Gastrocnemius medialis (tissue), 4 donors: ENCODE measurements around the gene FGF7. TPM values are rescaled to one million over a fixed set of nuclear protein-coding genes. Genes with fewer than 3 reads are reported as not detected.

Experiments used
- ATAC-seq, 2 donors: fragments of 150-250 bp; one replicate each; pipeline ENCODE4 v1.9.1; 2016
- DNase-seq, 2 donors: peaks; one replicate each; pipeline ENCODE4 v3.0.0-alpha.2; 2019
- H3K27ac ChIP-seq, 4 donors: fragments of 200-600 bp; sonication (generic); 1 replicate in 1 of 4; 2 replicates in 3 of 4; pipeline ENCODE4 v1.5.1; 2016 to 2018; ENCODE audit warnings: mild to moderate bottlenecking in 2 of 4, moderate library complexity in 1 of 4
- H3K27me3 ChIP-seq, 3 donors: fragments of 200-600 bp; sonication (generic) in 2 of 3; 1 replicate in 1 of 3; 2 replicates in 2 of 3; pipeline versions ENCODE4 v1.5.1 to v1.6.0; 2016 to 2019; ENCODE audit warnings: mild to moderate bottlenecking in 1 of 3, moderate library complexity in 1 of 3
- H3K36me3 ChIP-seq, 2 donors: fragments of 200-600 bp; sonication (generic) in 1 of 2; one replicate each; pipeline ENCODE4 v1.5.1; 2017 to 2018
- H3K4me1 ChIP-seq, 2 donors: fragments of 200-600 bp; sonication (generic) in 1 of 2; one replicate each; pipeline ENCODE4 v1.5.1; 2016 to 2017; ENCODE audit warnings: mild to moderate bottlenecking in 2 of 2
- H3K4me3 ChIP-seq, 4 donors: fragments of 200-600 bp; sonication (generic) in 3 of 4; 1 replicate in 1 of 4; 2 replicates in 3 of 4; pipeline ENCODE4 v1.5.1; 2016 to 2019; ENCODE audit warnings: mild to moderate bottlenecking in 2 of 4
- H3K9me3 ChIP-seq, 3 donors: fragments of 200-600 bp; sonication (generic) in 2 of 3; 1 replicate in 1 of 3; 2 replicates in 2 of 3; pipeline ENCODE4 v1.5.1; 2016 to 2019
- CTCF ChIP-seq, 5 experiments: fragments of 450-650 bp in 3 of 5; fragments of 200-600 bp in 2 of 5; sonication (generic) in 2 of 5; IDR thresholded peaks in 4 of 5; conservative IDR thresholded peaks in 1 of 5; 1 replicate in 4 of 5; 2 replicates in 1 of 5; pipeline ENCODE4 v1.5.1; 2016 to 2019; ENCODE audit warnings: antibody characterized with exemption in 5 of 5, mild to moderate bottlenecking in 3 of 5, moderate library complexity in 3 of 5
- POLR2A ChIP-seq, 2 donors: fragments of 450-650 bp; IDR thresholded peaks; one replicate each; pipeline ENCODE4 v1.6.1; 2017; ENCODE audit warnings: antibody characterized with exemption in 2 of 2, mild to moderate bottlenecking in 2 of 2, moderate library complexity in 2 of 2
- in situ Hi-C, 4 donors: fragments of 200-750 bp; cut with MboI; loops; one replicate each; pipeline versions ENCODE4 v1.15.0 to v1.8.0; 2017; ENCODE audit warnings: low sequenced_read_pairs in 4 of 4
- intact Hi-C: fragments of 100-400 bp; cut with DNase I; formaldehyde crosslinking; loops from one replicate; pipeline ENCODE4 v1.15.1; 2023; ENCODE audit warnings: low total_unique reads
- total RNA-seq, 4 donors: library from RNA; depleted of rRNA; stranded (reverse); fragments of >200 nt; gene quantifications; one replicate each; pipeline versions ENCODE4 v1.1.0 to v1.2.3, GENCODE V29; 2016

Gene FGF7
- total RNA-seq, 4 donors from 2014 or later = 1.3 to 9.5 (median 2.0) TPM

DNA sequence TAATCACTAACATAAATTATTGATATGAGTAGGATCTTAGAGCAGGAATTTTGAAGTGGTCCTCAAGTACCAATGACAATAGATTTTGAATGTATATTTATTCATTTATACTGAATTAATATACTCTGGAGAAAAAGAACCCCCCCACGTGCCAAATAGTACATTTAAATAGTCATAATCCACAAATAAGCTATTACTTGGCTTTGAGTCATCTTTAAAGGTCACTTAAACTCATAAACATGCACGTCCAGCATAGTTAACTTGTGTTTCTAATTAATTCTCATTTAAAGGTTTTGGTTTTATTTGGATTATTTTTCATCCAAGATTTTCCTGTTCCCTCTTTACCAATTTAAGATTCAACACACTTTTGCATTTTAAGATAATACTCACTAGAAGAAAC, 35.1 kb downstream of the FGF7 start:
- H3K36me3 ChIP-seq = no peaks in the 10 kb centered on the region
- peak overlapping the region in 1 of 4 donors; percentile 29 for H3K27ac ChIP-seq
- no peak overlapping the region for H3K4me3 ChIP-seq
- H3K27me3 ChIP-seq = no peaks in the 10 kb centered on the region
- no peaks in the 10 kb centered on the region for H3K9me3 ChIP-seq
- TF ChIP-seq CTCF (IDR thresholded peaks at IDR 0.05 in 4 of 5, conservative IDR thresholded peaks at IDR 0.05 in 1 of 5) (no peak), POLR2A (IDR thresholded peaks at IDR 0.05) (no peak)
- intact Hi-C loops = no loop called here
- H3K4me1 ChIP-seq = peaks cover 4 to 5% of the 10 kb centered on the region in 2 donors
- DNase-seq (no peak), ATAC-seq (no peak)
- in situ Hi-C loops = no loop called here

DNA sequence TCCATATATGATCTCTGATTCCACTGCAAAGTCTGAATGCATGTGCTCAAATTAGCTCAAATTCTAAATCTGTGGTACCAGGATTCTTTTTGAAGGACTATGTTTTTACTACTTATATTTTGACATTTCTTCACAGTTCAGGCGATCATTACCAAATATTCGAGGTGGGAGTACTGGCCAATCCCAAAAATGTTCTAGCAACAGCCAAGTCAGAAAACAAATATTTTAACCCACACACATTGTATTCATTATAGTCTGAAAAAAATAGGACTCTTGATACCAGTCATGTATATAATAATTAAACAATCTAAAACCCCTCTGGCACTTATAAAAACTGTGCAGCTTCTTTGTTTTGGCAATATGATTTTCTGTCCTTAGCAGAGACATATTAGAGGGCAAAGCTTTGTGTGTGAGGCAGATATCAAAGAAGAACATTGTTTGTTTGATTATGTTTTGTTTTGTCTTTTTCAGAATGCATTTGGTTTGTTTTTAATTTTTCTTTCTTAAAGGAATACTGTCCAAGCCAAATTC, 37.4 kb downstream of the FGF7 start:
- no peak for TF ChIP-seq CTCF (IDR thresholded peaks at IDR 0.05 in 4 of 5, conservative IDR thresholded peaks at IDR 0.05 in 1 of 5)
- no peak for TF ChIP-seq POLR2A (IDR thresholded peaks at IDR 0.05)
- intact Hi-C loops (no loop called here), in situ Hi-C loops (no loop called here)
- Histone ChIP-seq H3K4me1 (peaks cover 4 to 5% of the 10 kb centered on the region in 2 donors), H3K36me3 (no peaks in the 10 kb centered on the region), H3K27ac (no peak overlapping the region), H3K4me3 (no peak overlapping the region), H3K9me3 (no peaks in the 10 kb centered on the region), H3K27me3 (no peaks in the 10 kb centered on the region)
- no peak for ATAC-seq
- DNase-seq = no peak

GRCh38 chr15:49462232-49462844, 39.3 kb downstream of the FGF7 start:
- Histone ChIP-seq H3K27ac (no peak overlapping the region), H3K27me3 (no peaks in the 10 kb centered on the region), H3K36me3 (no peaks in the 10 kb centered on the region), H3K4me3 (no peak overlapping the region), H3K9me3 (no peaks in the 10 kb centered on the region), H3K4me1 (peaks cover 4 to 5% of the 10 kb centered on the region in 2 donors)
- DNase-seq (no peak), ATAC-seq (no peak)
- in situ Hi-C loops = no loop called here
- intact Hi-C loops = no loop called here
- TF ChIP-seq CTCF (IDR thresholded peaks at IDR 0.05 in 4 of 5, conservative IDR thresholded peaks at IDR 0.05 in 1 of 5) (no peak), POLR2A (IDR thresholded peaks at IDR 0.05) (no peak)

- in situ Hi-C loops = no loop called here
- Histone ChIP-seq H3K9me3 (no peaks in the 10 kb centered on the region), H3K36me3 (no peaks in the 10 kb centered on the region), H3K4me3 (no peak overlapping the region), H3K27ac (no peak overlapping the region), H3K4me1 (peaks cover 0 to 4% of the 10 kb centered on the region in 2 donors), H3K27me3 (no peaks in the 10 kb centered on the region)
- ATAC-seq = no peak
- intact Hi-C loops = no loop called here
- DNase-seq = no peak
- no peak for TF ChIP-seq POLR2A (IDR thresholded peaks at IDR 0.05)
- no peak for TF ChIP-seq CTCF (IDR thresholded peaks at IDR 0.05 in 4 of 5, conservative IDR thresholded peaks at IDR 0.05 in 1 of 5)
Measured at GRCh38 chr15:49464522-49464921, 41.5 kb downstream of the FGF7 start.

- intact Hi-C loops = no loop called here
Measured at GRCh38 chr15:49466119-49466518, 43.1 kb downstream of the FGF7 start.

More at GRCh38 chr15:49466119-49466518, 43.1 kb downstream of the FGF7 start:
- H3K36me3 ChIP-seq = no peaks in the 10 kb centered on the region
- ATAC-seq (no peak), DNase-seq (no peak)
- H3K27me3 ChIP-seq = no peaks in the 10 kb centered on the region
- H3K4me3 ChIP-seq = no peak overlapping the region
- in situ Hi-C loops = no loop called here
- H3K9me3 ChIP-seq = no peaks in the 10 kb centered on the region
- TF ChIP-seq POLR2A (IDR thresholded peaks at IDR 0.05) = no peak
- no peak for TF ChIP-seq CTCF (IDR thresholded peaks at IDR 0.05 in 4 of 5, conservative IDR thresholded peaks at IDR 0.05 in 1 of 5)
- no peak overlapping the region for H3K27ac ChIP-seq
- H3K4me1 ChIP-seq = no peaks in the 10 kb centered on the region
